HepG2 (cell line): ENCODE measurements around the gene ARFGEF2. TPM values are rescaled to one million over a fixed set of nuclear protein-coding genes. Genes with fewer than 3 reads are reported as not detected.
A peak's percentile ranks its signal among the peaks of the same experiment; 100 is the strongest.

Source experiments
- BHLHE40 ChIP-seq: IDR thresholded peaks from 2 replicates; pipeline ENCODE4 v1.6.1; 2011; ENCODE audit warnings: low read length, improper control_type of control experiment
- FOXP1 ChIP-seq, 2 experiments: fragments of 450-650 bp in 1 of 2; IDR thresholded peaks; 2 replicates each; pipeline ENCODE4 v1.6.1; 2017 to 2018; ENCODE audit warnings: antibody characterized with exemption in 1 of 2
- HNRNPK ChIP-seq: fragments of 200-400 bp; formaldehyde crosslinking; IDR thresholded peaks from 2 replicates; pipeline ENCODE4 v1.6.1; 2018; ENCODE audit warnings: low read length, low read depth, moderate library complexity, mild to moderate bottlenecking; ENCODE audit not compliant: poor library complexity, severe bottlenecking
- JARID2 ChIP-seq: sonication (generic); formaldehyde crosslinking; IDR thresholded peaks from 2 replicates; pipeline ENCODE4 v1.8.1; 2023; ENCODE audit warnings: missing genetic modification reagents, inconsistent platforms; ENCODE audit not compliant: insufficient replicate concordance
- MZF1 ChIP-seq: sonication (generic); formaldehyde crosslinking; IDR thresholded peaks from 2 replicates; pipeline ENCODE4 v1.8.1; 2023; ENCODE audit warnings: mild to moderate bottlenecking, missing genetic modification reagents, borderline replicate concordance
- NR2F1 ChIP-seq, 2 experiments: fragments of 450-650 bp in 1 of 2; formaldehyde crosslinking in 1 of 2; IDR thresholded peaks; 2 replicates each; pipeline versions ENCODE4 v1.5.0 to v1.6.1; 2016 to 2020; ENCODE audit warnings: mild to moderate bottlenecking in 1 of 2, missing compliant biosample characterization in 1 of 2, missing genetic modification reagents in 1 of 2, moderate library complexity in 1 of 2
- SAFB2 ChIP-seq: sonication (generic); formaldehyde crosslinking; IDR thresholded peaks from 2 replicates; pipeline ENCODE4 v1.5.1; 2020; ENCODE audit warnings: missing genetic modification reagents, low read depth, mild to moderate bottlenecking, borderline replicate concordance
- SIX4 ChIP-seq: sonication (generic); formaldehyde crosslinking; IDR thresholded peaks from 2 replicates; pipeline ENCODE4 v1.4.0; 2020; ENCODE audit warnings: missing genetic modification reagents
- ZHX1 ChIP-seq: sonication (generic); formaldehyde crosslinking; IDR thresholded peaks from 2 replicates; pipeline ENCODE4 v1.8.1; 2022; ENCODE audit warnings: low read depth, mild to moderate bottlenecking, missing genetic modification reagents
- ZNF160 ChIP-seq: sonication (generic); formaldehyde crosslinking; IDR thresholded peaks from 2 replicates; pipeline ENCODE4 v1.8.0; 2022; ENCODE audit warnings: mild to moderate bottlenecking, inconsistent platforms, missing genetic modification reagents
- ZNF296 ChIP-seq: sonication (generic); formaldehyde crosslinking; conservative IDR thresholded peaks from 2 replicates; pipeline ENCODE4 v1.5.0; 2020; ENCODE audit warnings: mild to moderate bottlenecking, missing genetic modification reagents
- ZNF564 ChIP-seq: sonication (generic); formaldehyde crosslinking; IDR thresholded peaks from 2 replicates; pipeline ENCODE4 v1.8.1; 2023; ENCODE audit warnings: mild to moderate bottlenecking, missing genetic modification reagents
- ZNF674 ChIP-seq: sonication (generic); formaldehyde crosslinking; IDR thresholded peaks from 2 replicates; pipeline ENCODE4 v1.5.0; 2020; ENCODE audit warnings: low read depth, mild to moderate bottlenecking, missing genetic modification reagents
- ZNF7 ChIP-seq: IDR thresholded peaks from 2 replicates; pipeline ENCODE4 v1.6.1; 2016; ENCODE audit warnings: missing biosample characterization, missing genetic modification reagents
- ZNF770 ChIP-seq: sonication (generic); formaldehyde crosslinking; IDR thresholded peaks from 2 replicates; pipeline ENCODE4 v1.5.0; 2020; ENCODE audit warnings: mild to moderate bottlenecking, missing genetic modification reagents
- ZNF776 ChIP-seq: sonication (generic); formaldehyde crosslinking; IDR thresholded peaks from 2 replicates; pipeline ENCODE4 v1.4.0; 2020; ENCODE audit warnings: mild to moderate bottlenecking, missing genetic modification reagents
- ZNF816 ChIP-seq: sonication (generic); formaldehyde crosslinking; IDR thresholded peaks from 2 replicates; pipeline ENCODE4 v1.8.0; 2022; ENCODE audit warnings: missing genetic modification reagents, mild to moderate bottlenecking, borderline replicate concordance
- ZNF883 ChIP-seq: sonication (generic); formaldehyde crosslinking; IDR thresholded peaks from 2 replicates; pipeline ENCODE4 v1.5.1; 2020; ENCODE audit warnings: mild to moderate bottlenecking, missing genetic modification reagents; ENCODE audit errors: not compliant biosample characterization
- polyA plus RNA-seq, 8 experiments: library from polyadenylated mRNA; depleted of rRNA in 3 of 8; stranded (reverse) in 7 of 8; unstranded in 1 of 8; fragments of >200 nt; fragmentation: Illumina TruSeq in 4 of 8; extraction: Trizol in 4 of 8; gene quantifications; 2 replicates each; pipeline versions ENCODE4 v1.2.1 to v1.2.3, GENCODE V29; 2011 to 2016; ENCODE audit warnings: low read depth in 4 of 8, missing spikeins in 1 of 8, mixed read lengths in 1 of 8; ENCODE audit not compliant: insufficient read depth in 1 of 8
- total RNA-seq, 5 experiments: library from RNA; depleted of rRNA; stranded (reverse); fragments of >200 nt; fragmentation: Illumina TruSeq; extraction: Trizol; gene quantifications; 2 replicates each; pipeline ENCODE4 v1.2.3, GENCODE V29; 2016; ENCODE audit warnings: low read depth in 1 of 5
- TF ChIP-seq, protein P1 (sequence below): sonication (generic); formaldehyde crosslinking; IDR thresholded peaks from 2 replicates; pipeline ENCODE4 v1.8.0; 2022; ENCODE audit warnings: mild to moderate bottlenecking, missing genetic modification reagents, moderate library complexity
- TF ChIP-seq, protein P2 (sequence below): sonication (generic); formaldehyde crosslinking; IDR thresholded peaks from 2 replicates; pipeline ENCODE4 v1.4.0; 2020; ENCODE audit warnings: mild to moderate bottlenecking, missing genetic modification reagents
- TF ChIP-seq, protein P3 (sequence below): sonication (generic); formaldehyde crosslinking; IDR thresholded peaks from 2 replicates; pipeline ENCODE4 v1.8.1; 2023; ENCODE audit warnings: mild to moderate bottlenecking, inconsistent platforms, moderate library complexity, missing genetic modification reagents, borderline replicate concordance

ARFGEF2 gene
- total and polyA plus RNA-seq, 2 of the 13 experiments (the other 11 are each of a cell fraction or from before 2014, with no cell fraction given), result 44.0 to 60.8 TPM

DNA sequence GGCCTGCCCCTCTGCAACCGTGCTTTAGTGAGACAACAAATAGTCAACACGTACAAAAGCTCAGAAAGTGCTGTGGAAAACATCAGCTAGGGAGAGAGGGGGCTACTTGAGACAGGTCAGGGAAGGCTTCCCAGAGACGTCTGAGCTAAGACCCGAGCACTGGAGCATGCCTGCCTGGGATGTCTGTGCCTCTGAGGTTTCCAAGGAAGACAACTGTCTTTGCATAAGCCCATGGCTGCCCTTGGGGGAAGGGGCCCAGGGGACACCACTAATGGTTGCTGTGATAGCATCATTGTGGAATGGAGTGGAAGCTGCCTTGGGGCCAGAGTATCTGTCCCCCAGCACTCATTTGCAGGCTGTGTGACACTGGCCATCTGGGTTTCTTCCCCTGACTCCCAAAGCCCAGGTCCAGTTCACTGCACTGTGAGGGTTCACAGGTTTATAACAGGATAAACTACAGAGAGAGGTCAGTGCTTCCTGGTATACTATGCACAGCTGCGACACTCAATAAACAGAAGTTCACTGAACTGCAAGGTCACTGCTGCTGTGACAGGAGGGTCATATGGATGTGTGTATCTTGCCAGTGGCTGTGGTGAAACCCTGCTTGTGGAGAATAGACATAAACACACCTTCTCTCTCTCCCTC lies 1.5 kb upstream of the ARFGEF2 start (continued):
- TF ChIP-seq, protein P1, sequence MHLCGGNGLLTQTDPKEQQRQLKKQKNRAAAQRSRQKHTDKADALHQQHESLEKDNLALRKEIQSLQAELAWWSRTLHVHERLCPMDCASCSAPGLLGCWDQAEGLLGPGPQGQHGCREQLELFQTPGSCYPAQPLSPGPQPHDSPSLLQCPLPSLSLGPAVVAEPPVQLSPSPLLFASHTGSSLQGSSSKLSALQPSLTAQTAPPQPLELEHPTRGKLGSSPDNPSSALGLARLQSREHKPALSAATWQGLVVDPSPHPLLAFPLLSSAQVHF (CRISPR knock-in tag), result no peak
- TF ChIP-seq JARID2 (CRISPR knock-in tag) (no peak), NR2F1 (CRISPR knock-in tag; IDR thresholded peaks at IDR 0.05) (peak; percentile 85 to 91), ZNF883 (CRISPR knock-in tag) (peak; percentile 74), BHLHE40 (0 out of 2 replicates have a peak, but pooled peaks have one; percentile 23), SAFB2 (CRISPR knock-in tag) (peak; percentile 57), HNRNPK (peak; percentile 96), ZNF296 (CRISPR knock-in tag) (no peak), ZHX1 (CRISPR knock-in tag) (peak; percentile 53; the same call in 1 of the 2 replicates), ZNF776 (CRISPR knock-in tag) (peak; percentile 36; the same call in 1 of the 2 replicates), SIX4 (0 out of 2 replicates have a peak, but pooled peaks have one; percentile 6), ZNF160 (CRISPR knock-in tag) (peak; percentile 45; the same call in 1 of the 2 replicates), ZNF770 (CRISPR knock-in tag) (no peak), ZNF816 (CRISPR knock-in tag) (no peak; the same call in 1 of the 2 replicates), MZF1 (peak; percentile 35; the same call in 1 of the 2 replicates), ZNF564 (CRISPR knock-in tag) (peak; percentile 72; the same call in 1 of the 2 replicates), ZNF7 (no peak), FOXP1 (IDR thresholded peaks at IDR 0.05) (peak; percentile 91), FOXP1 (CRISPR knock-in tag; IDR thresholded peaks at IDR 0.05) (peak; percentile 97), ZNF674 (0 out of 2 replicates have a peak, but pooled peaks have one; percentile 88)
- TF ChIP-seq, protein P2, sequence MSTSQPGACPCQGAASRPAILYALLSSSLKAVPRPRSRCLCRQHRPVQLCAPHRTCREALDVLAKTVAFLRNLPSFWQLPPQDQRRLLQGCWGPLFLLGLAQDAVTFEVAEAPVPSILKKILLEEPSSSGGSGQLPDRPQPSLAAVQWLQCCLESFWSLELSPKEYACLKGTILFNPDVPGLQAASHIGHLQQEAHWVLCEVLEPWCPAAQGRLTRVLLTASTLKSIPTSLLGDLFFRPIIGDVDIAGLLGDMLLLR (CRISPR knock-in tag), result 0 out of 2 replicates have a peak, but pooled peaks have one; percentile 44
- TF ChIP-seq, protein P3, sequence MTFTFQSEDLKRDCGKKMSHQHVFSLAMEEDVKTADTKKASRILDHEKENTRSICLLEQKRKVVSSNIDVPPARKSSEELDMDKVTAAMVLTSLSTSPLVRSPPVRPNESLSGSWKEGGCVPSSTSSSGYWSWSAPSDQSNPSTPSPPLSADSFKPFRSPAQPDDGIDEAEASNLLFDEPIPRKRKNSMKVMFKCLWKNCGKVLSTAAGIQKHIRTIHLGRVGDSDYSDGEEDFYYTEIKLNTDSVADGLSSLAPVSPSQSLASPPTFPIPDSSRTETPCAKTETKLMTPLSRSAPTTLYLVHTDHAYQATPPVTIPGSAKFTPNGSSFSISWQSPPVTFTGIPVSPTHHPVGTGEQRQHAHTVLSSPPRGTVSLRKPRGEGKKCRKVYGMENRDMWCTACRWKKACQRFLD (CRISPR knock-in tag), result 0 out of 2 replicates have a peak, but pooled peaks have one; percentile 59
